NB4 (cell line): ENCODE measurements around the gene HTR3A.

Experiments
- TF ChIP-seq, protein P1 (sequence below): IDR thresholded peaks from 2 replicates; pipeline ENCODE4 v1.6.1; 2011; ENCODE audit warnings: low read depth, low read length
- TF ChIP-seq, protein P2 (sequence below): IDR thresholded peaks from one replicate; pipeline ENCODE4 v1.5.1; 2012; ENCODE audit warnings: low read depth, low read length

DNA sequence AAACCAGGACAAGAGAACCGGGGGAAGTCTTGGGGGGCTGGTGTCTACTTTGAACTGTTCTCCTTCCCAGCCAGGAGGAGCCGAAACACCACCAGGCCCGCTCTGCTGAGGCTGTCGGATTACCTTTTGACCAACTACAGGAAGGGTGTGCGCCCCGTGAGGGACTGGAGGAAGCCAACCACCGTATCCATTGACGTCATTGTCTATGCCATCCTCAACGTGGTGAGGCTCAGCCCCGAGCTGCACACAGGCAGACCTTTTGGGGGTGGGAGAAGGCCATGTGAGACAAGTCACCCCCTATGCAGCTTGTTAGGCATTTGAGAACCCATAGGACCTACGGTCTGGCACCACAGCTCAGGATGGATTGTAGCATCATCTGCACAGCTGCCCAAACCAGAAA is 2.8 kb downstream of the HTR3A start:
- TF ChIP-seq, protein P1, sequence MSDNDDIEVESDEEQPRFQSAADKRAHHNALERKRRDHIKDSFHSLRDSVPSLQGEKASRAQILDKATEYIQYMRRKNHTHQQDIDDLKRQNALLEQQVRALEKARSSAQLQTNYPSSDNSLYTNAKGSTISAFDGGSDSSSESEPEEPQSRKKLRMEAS, result no peak
- TF ChIP-seq, protein P2, sequence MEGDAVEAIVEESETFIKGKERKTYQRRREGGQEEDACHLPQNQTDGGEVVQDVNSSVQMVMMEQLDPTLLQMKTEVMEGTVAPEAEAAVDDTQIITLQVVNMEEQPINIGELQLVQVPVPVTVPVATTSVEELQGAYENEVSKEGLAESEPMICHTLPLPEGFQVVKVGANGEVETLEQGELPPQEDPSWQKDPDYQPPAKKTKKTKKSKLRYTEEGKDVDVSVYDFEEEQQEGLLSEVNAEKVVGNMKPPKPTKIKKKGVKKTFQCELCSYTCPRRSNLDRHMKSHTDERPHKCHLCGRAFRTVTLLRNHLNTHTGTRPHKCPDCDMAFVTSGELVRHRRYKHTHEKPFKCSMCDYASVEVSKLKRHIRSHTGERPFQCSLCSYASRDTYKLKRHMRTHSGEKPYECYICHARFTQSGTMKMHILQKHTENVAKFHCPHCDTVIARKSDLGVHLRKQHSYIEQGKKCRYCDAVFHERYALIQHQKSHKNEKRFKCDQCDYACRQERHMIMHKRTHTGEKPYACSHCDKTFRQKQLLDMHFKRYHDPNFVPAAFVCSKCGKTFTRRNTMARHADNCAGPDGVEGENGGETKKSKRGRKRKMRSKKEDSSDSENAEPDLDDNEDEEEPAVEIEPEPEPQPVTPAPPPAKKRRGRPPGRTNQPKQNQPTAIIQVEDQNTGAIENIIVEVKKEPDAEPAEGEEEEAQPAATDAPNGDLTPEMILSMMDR, result no peak
